K562 (cell line): ENCODE measurements around the gene C17orf50. TPM values are rescaled to one million over a fixed set of nuclear protein-coding genes. Genes with fewer than 3 reads are reported as not detected.

Experiments used
- ARHGAP35 ChIP-seq: fragments of 450-650 bp; IDR thresholded peaks from 2 replicates; pipeline ENCODE4 v1.6.1; 2018; ENCODE audit not compliant: partially characterized antibody
- DDX20 ChIP-seq: fragments of 450-650 bp; IDR thresholded peaks from 2 replicates; pipeline ENCODE4 v1.6.1; 2016; ENCODE audit warnings: missing genetic modification characterization, low read depth, mild to moderate bottlenecking, missing compliant biosample characterization, moderate library complexity
- ESRRA ChIP-seq: fragments of 450-650 bp; IDR thresholded peaks from 2 replicates; pipeline ENCODE4 v1.6.1; 2014; ENCODE audit warnings: low read depth, mild to moderate bottlenecking, moderate library complexity, borderline replicate concordance
- ETV1 ChIP-seq: fragments of 450-650 bp; conservative IDR thresholded peaks from 2 replicates; pipeline ENCODE4 v1.6.1; 2016; ENCODE audit warnings: missing genetic modification characterization, control low read depth, low read depth, missing compliant biosample characterization
- GMEB1 ChIP-seq: fragments of 250-450 bp; sonication (Bioruptor Pico); IDR thresholded peaks from 2 replicates; pipeline ENCODE4 v1.4.0; 2020; ENCODE audit warnings: mild to moderate bottlenecking
- HMG20B ChIP-seq: fragments of 250-450 bp; sonication (Bioruptor Pico); IDR thresholded peaks from 2 replicates; pipeline ENCODE4 v1.5.0; 2021; ENCODE audit warnings: mild to moderate bottlenecking
- HOMEZ ChIP-seq: fragments of 250-450 bp; sonication (Bioruptor Pico); IDR thresholded peaks from 2 replicates; pipeline ENCODE4 v1.4.0; 2020; ENCODE audit warnings: mild to moderate bottlenecking, moderate library complexity
- KAT8 ChIP-seq: fragments of 450-650 bp; IDR thresholded peaks from 2 replicates; pipeline ENCODE4 v1.6.1; 2016; ENCODE audit warnings: low read depth, mild to moderate bottlenecking
- PHF8 ChIP-seq: fragments of 200-600 bp; sonication (generic); IDR thresholded peaks from 2 replicates; pipeline ENCODE4 v1.6.1; 2012; ENCODE audit warnings: mixed run types, mild to moderate bottlenecking, inconsistent platforms, low read length, moderate library complexity, borderline replicate concordance
- PML ChIP-seq: IDR thresholded peaks from 2 replicates; pipeline ENCODE4 v1.6.1; 2012; ENCODE audit warnings: low read length, inconsistent platforms
- RBM34 ChIP-seq: fragments of 200-400 bp; formaldehyde crosslinking; IDR thresholded peaks from 2 replicates; pipeline ENCODE4 v1.6.1; 2018; ENCODE audit warnings: low read length, borderline replicate concordance; ENCODE audit not compliant: insufficient read depth
- ZFP30 ChIP-seq: fragments of 250-450 bp; sonication (Bioruptor Pico); IDR thresholded peaks from 2 replicates; pipeline ENCODE4 v1.8.0; 2022; ENCODE audit warnings: moderate library complexity, mild to moderate bottlenecking, inconsistent platforms, borderline replicate concordance
- ZNF324 ChIP-seq: fragments of 250-450 bp; sonication (Bioruptor Pico); IDR thresholded peaks from 2 replicates; pipeline ENCODE4 v1.4.0; 2020; ENCODE audit warnings: mild to moderate bottlenecking
- ZNF696 ChIP-seq: fragments of 250-450 bp; sonication (Bioruptor Pico); conservative IDR thresholded peaks from 2 replicates; pipeline ENCODE4 v1.4.0; 2020; ENCODE audit warnings: mild to moderate bottlenecking, moderate library complexity
- polyA plus RNA-seq, 8 experiments: library from polyadenylated mRNA; depleted of rRNA in 4 of 8; stranded (reverse) in 5 of 8; unstranded in 3 of 8; fragments of >200 nt; fragmentation: Nextera tagmentation in 2 of 8; fragmentation: Illumina TruSeq in 1 of 8; extraction: Ambion mirVana in 2 of 8; extraction: Trizol in 1 of 8; gene quantifications; 2 replicates each; pipeline versions ENCODE4 v1.2.1 to v1.2.3, GENCODE V29; 2011 to 2014; ENCODE audit warnings: inconsistent platforms in 1 of 8, missing spikeins in 1 of 8
- total RNA-seq, 7 experiments: library from RNA; depleted of rRNA in 6 of 7; stranded (reverse); fragments of >200 nt in 6 of 7; fragmentation: Illumina TruSeq in 2 of 7; extraction: Trizol in 2 of 7; gene quantifications; 2 replicates each; pipeline versions ENCODE4 v1.2.1 to v1.2.3, GENCODE V29; 2011 to 2021; ENCODE audit warnings: low replicate concordance in 1 of 7
- TF ChIP-seq, protein P1 (sequence below): fragments of 250-450 bp; sonication (Bioruptor Pico); IDR thresholded peaks from 2 replicates; pipeline ENCODE4 v1.4.0; 2020
- TF ChIP-seq, protein P2 (sequence below): fragments of 250-450 bp; sonication (Bioruptor Pico); IDR thresholded peaks from 2 replicates; pipeline ENCODE4 v1.5.0; 2021
- TF ChIP-seq, protein P3 (sequence below): fragments of 250-450 bp; sonication (Bioruptor Pico); IDR thresholded peaks from 2 replicates; pipeline ENCODE4 v1.8.0; 2022; ENCODE audit warnings: moderate library complexity, mild to moderate bottlenecking, inconsistent platforms

Gene C17orf50
- total and polyA plus RNA-seq, 9 of the 15 experiments (the other 6 are each of a cell fraction or from before 2014, with no cell fraction given) = not detected

DNA sequence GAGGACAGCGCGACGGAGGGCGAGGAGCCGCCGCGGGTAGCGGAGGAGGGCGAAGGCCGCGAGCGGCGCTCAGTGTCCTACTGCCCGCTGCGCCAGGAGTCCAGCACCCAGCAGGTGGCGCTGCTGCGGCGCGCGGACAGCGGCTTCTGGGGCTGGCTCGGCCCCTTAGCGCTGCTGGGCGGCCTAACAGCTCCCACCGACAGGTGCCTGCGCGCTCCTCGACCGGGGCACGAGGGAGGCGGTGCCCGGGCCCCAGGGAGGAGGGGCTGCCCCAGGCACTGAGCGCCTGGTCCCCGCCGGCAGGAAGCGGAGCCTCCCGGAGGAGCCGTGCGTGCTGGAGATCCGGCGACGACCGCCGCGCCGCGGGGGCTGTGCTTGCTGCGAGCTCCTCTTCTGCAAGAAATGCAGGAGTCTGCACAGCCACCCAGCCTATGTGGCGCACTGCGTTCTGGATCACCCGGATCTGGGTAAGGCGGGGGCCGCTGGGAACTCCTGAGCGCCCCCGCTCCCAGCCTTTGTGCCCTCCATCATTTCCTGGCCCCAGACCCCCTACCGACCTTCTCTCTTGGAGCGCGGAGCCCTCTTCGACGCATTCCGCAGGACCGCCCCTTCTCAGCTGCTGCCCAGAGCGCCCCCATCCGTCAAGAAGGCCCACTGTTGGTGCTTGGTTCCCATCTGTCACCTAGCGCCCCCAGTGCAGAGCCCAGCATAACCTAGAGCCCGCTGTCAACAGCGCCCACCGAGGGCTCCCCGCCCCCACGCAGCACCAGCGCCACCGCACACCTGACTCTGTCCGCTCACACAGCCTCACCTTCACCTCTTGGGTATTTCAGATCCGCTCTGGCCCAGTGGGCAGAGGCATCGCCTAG, 3.7 kb downstream of the C17orf50 start (continued):
- no peak for TF ChIP-seq HOMEZ (CRISPR knock-in tag)
- no peak for TF ChIP-seq PHF8
- no peak for TF ChIP-seq ZFP30
- TF ChIP-seq KAT8 = no peak
- TF ChIP-seq PML = no peak
- TF ChIP-seq GMEB1 (CRISPR knock-in tag) = no peak
- TF ChIP-seq RBM34 = peak; percentile 78; the same call in 1 of the 2 replicates
- no peak for TF ChIP-seq ETV1 (tag)
- TF ChIP-seq HMG20B (CRISPR knock-in tag) = no peak
- TF ChIP-seq, protein P1, sequence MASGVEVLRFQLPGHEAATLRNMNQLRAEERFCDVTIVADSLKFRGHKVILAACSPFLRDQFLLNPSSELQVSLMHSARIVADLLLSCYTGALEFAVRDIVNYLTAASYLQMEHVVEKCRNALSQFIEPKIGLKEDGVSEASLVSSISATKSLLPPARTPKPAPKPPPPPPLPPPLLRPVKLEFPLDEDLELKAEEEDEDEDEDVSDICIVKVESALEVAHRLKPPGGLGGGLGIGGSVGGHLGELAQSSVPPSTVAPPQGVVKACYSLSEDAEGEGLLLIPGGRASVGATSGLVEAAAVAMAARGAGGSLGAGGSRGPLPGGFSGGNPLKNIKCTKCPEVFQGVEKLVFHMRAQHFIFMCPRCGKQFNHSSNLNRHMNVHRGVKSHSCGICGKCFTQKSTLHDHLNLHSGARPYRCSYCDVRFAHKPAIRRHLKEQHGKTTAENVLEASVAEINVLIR (CRISPR knock-in tag) = no peak
- no peak for TF ChIP-seq ZNF324 (CRISPR knock-in tag)
- peak; percentile 63 for TF ChIP-seq ESRRA
- TF ChIP-seq, protein P2, sequence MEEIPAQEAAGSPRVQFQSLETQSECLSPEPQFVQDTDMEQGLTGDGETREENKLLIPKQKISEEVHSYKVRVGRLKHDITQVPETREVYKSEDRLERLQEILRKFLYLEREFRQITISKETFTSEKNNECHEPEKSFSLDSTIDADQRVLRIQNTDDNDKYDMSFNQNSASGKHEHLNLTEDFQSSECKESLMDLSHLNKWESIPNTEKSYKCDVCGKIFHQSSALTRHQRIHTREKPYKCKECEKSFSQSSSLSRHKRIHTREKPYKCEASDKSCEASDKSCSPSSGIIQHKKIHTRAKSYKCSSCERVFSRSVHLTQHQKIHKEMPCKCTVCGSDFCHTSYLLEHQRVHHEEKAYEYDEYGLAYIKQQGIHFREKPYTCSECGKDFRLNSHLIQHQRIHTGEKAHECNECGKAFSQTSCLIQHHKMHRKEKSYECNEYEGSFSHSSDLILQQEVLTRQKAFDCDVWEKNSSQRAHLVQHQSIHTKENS (CRISPR knock-in tag) = no peak
- TF ChIP-seq DDX20 (tag) = no peak
- TF ChIP-seq, protein P3, sequence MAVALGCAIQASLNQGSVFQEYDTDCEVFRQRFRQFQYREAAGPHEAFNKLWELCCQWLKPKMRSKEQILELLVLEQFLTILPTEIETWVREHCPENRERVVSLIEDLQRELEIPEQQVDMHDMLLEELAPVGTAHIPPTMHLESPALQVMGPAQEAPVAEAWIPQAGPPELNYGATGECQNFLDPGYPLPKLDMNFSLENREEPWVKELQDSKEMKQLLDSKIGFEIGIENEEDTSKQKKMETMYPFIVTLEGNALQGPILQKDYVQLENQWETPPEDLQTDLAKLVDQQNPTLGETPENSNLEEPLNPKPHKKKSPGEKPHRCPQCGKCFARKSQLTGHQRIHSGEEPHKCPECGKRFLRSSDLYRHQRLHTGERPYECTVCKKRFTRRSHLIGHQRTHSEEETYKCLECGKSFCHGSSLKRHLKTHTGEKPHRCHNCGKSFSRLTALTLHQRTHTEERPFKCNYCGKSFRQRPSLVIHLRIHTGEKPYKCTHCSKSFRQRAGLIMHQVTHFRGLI (CRISPR knock-in tag) = no peak
- no peak for TF ChIP-seq ARHGAP35
- no peak for TF ChIP-seq ZNF696 (CRISPR knock-in tag)
